HepG2 (cell line): Measurements from ENCODE around the gene SLX4. TPM values are rescaled to one million over a fixed set of nuclear protein-coding genes. Genes with fewer than 3 reads are reported as not detected.

ENCODE experiments used
- MIER3 ChIP-seq: IDR thresholded peaks from 2 replicates; pipeline ENCODE4 v1.6.1; 2016; ENCODE audit warnings: missing compliant biosample characterization, borderline replicate concordance
- MYNN ChIP-seq: sonication (generic); formaldehyde crosslinking; IDR thresholded peaks from 2 replicates; pipeline ENCODE4 v1.4.0; 2020; ENCODE audit warnings: mild to moderate bottlenecking, low read depth, missing genetic modification reagents
- NAIF1 ChIP-seq: sonication (generic); formaldehyde crosslinking; IDR thresholded peaks from 2 replicates; pipeline ENCODE4 v1.5.0; 2020; ENCODE audit warnings: mild to moderate bottlenecking, missing genetic modification reagents, borderline replicate concordance
- ZBTB20 ChIP-seq: sonication (generic); formaldehyde crosslinking; IDR thresholded peaks from 2 replicates; pipeline ENCODE4 v1.8.1; 2023; ENCODE audit warnings: missing genetic modification reagents, low read depth, mild to moderate bottlenecking, borderline replicate concordance
- ZNF451 ChIP-seq: sonication (generic); formaldehyde crosslinking; IDR thresholded peaks from 2 replicates; pipeline ENCODE4 v1.5.0; 2020; ENCODE audit warnings: mild to moderate bottlenecking, missing genetic modification reagents
- polyA plus RNA-seq, 8 experiments: library from polyadenylated mRNA; depleted of rRNA in 3 of 8; stranded (reverse) in 7 of 8; unstranded in 1 of 8; fragments of >200 nt; fragmentation: Illumina TruSeq in 4 of 8; extraction: Trizol in 4 of 8; gene quantifications; 2 replicates each; pipeline versions ENCODE4 v1.2.1 to v1.2.3, GENCODE V29; 2011 to 2016; ENCODE audit warnings: low read depth in 4 of 8, missing spikeins in 1 of 8, mixed read lengths in 1 of 8; ENCODE audit not compliant: insufficient read depth in 1 of 8
- total RNA-seq, 5 experiments: library from RNA; depleted of rRNA; stranded (reverse); fragments of >200 nt; fragmentation: Illumina TruSeq; extraction: Trizol; gene quantifications; 2 replicates each; pipeline ENCODE4 v1.2.3, GENCODE V29; 2016; ENCODE audit warnings: low read depth in 1 of 5
- TF ChIP-seq, protein P1 (sequence below): sonication (generic); formaldehyde crosslinking; IDR thresholded peaks from 2 replicates; pipeline ENCODE4 v1.8.1; 2023; ENCODE audit warnings: mild to moderate bottlenecking, missing genetic modification reagents
- TF ChIP-seq, protein P2 (sequence below): sonication (generic); formaldehyde crosslinking; IDR thresholded peaks from 2 replicates; pipeline ENCODE4 v1.8.0; 2023; ENCODE audit warnings: mild to moderate bottlenecking, missing genetic modification reagents
- TF ChIP-seq, protein P3 (sequence below): sonication (generic); formaldehyde crosslinking; IDR thresholded peaks from 2 replicates; pipeline ENCODE4 v1.4.0; 2020; ENCODE audit warnings: missing genetic modification reagents, mild to moderate bottlenecking, borderline replicate concordance
- TF ChIP-seq, protein P4 (sequence below), 2 experiments: sonication (generic) in 1 of 2; formaldehyde crosslinking in 1 of 2; IDR thresholded peaks; 2 replicates each; pipeline versions ENCODE4 v1.4.0 to v1.6.1; 2016 to 2020; ENCODE audit warnings: borderline replicate concordance in 1 of 2, low read depth in 1 of 2, mild to moderate bottlenecking in 1 of 2, missing genetic modification reagents in 1 of 2
- TF ChIP-seq, protein P5 (sequence below): sonication (generic); formaldehyde crosslinking; conservative IDR thresholded peaks from 2 replicates; pipeline ENCODE4 v1.8.0; 2022; ENCODE audit warnings: missing genetic modification reagents

SLX4 gene
- total and polyA plus RNA-seq, 2 of the 13 experiments (the other 11 are each of a cell fraction or from before 2014, with no cell fraction given), result 1.1 to 3.6 TPM

DNA sequence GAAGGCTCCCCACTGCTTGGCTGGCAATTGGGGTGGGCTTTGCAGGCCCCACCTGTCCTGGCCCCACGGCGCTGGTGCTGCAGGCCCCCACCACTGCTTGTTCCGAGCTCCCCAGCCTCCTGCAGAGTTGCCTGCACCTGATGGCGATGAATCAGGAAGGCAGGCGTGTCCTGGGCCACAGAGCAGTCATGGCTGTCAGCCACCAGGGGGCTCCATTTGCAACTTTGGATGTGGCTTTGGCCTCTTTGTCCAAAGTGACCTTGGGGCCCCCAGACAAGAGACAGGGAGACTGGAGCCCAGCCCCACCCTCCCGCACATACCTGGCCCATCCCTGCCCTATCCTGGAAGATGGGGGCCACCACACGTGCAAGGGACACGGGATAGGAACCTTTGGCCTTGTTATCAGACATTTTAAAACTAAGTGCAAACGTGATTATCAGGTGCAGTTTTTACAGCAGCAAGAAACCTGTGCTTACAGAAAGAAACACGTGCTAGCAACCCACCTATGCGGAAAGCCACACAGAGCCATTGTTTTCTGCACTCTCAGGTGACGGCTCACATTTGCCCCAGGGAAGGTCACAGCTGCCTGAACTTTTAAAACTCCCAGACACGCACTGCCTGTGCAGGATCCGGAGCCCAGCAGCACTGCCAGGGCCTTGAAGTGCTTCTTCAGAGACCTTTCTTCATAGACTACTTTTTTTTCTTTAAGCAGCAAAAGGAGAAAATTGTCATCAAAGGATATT lies 43.0 kb upstream of the SLX4 start, which contains the start of gene DNASE1 (continued):
- TF ChIP-seq MIER3 (CRISPR knock-in tag), result peak; percentile 38; the same call in 1 of the 2 replicates
- TF ChIP-seq, protein P1, sequence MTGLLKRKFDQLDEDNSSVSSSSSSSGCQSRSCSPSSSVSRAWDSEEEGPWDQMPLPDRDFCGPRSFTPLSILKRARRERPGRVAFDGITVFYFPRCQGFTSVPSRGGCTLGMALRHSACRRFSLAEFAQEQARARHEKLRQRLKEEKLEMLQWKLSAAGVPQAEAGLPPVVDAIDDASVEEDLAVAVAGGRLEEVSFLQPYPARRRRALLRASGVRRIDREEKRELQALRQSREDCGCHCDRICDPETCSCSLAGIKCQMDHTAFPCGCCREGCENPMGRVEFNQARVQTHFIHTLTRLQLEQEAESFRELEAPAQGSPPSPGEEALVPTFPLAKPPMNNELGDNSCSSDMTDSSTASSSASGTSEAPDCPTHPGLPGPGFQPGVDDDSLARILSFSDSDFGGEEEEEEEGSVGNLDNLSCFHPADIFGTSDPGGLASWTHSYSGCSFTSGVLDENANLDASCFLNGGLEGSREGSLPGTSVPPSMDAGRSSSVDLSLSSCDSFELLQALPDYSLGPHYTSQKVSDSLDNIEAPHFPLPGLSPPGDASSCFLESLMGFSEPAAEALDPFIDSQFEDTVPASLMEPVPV (CRISPR knock-in tag), result no peak
- TF ChIP-seq, protein P2, sequence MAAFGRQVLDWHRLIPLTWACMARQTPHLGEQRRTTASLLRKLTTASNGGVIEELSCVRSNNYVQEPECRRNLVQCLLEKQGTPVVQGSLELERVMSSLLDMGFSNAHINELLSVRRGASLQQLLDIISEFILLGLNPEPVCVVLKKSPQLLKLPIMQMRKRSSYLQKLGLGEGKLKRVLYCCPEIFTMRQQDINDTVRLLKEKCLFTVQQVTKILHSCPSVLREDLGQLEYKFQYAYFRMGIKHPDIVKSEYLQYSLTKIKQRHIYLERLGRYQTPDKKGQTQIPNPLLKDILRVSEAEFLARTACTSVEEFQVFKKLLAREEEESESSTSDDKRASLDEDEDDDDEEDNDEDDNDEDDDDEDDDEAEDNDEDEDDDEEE (CRISPR knock-in tag), result 0 out of 2 replicates have a peak, but pooled peaks have one; percentile 28
- TF ChIP-seq ZBTB20 (CRISPR knock-in tag), result peak; percentile 42; the same call in 1 of the 2 replicates
- TF ChIP-seq, protein P3, sequence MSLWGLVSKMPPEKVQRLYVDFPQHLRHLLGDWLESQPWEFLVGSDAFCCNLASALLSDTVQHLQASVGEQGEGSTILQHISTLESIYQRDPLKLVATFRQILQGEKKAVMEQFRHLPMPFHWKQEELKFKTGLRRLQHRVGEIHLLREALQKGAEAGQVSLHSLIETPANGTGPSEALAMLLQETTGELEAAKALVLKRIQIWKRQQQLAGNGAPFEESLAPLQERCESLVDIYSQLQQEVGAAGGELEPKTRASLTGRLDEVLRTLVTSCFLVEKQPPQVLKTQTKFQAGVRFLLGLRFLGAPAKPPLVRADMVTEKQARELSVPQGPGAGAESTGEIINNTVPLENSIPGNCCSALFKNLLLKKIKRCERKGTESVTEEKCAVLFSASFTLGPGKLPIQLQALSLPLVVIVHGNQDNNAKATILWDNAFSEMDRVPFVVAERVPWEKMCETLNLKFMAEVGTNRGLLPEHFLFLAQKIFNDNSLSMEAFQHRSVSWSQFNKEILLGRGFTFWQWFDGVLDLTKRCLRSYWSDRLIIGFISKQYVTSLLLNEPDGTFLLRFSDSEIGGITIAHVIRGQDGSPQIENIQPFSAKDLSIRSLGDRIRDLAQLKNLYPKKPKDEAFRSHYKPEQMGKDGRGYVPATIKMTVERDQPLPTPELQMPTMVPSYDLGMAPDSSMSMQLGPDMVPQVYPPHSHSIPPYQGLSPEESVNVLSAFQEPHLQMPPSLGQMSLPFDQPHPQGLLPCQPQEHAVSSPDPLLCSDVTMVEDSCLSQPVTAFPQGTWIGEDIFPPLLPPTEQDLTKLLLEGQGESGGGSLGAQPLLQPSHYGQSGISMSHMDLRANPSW (CRISPR knock-in tag), result no peak
- TF ChIP-seq, protein P4, sequence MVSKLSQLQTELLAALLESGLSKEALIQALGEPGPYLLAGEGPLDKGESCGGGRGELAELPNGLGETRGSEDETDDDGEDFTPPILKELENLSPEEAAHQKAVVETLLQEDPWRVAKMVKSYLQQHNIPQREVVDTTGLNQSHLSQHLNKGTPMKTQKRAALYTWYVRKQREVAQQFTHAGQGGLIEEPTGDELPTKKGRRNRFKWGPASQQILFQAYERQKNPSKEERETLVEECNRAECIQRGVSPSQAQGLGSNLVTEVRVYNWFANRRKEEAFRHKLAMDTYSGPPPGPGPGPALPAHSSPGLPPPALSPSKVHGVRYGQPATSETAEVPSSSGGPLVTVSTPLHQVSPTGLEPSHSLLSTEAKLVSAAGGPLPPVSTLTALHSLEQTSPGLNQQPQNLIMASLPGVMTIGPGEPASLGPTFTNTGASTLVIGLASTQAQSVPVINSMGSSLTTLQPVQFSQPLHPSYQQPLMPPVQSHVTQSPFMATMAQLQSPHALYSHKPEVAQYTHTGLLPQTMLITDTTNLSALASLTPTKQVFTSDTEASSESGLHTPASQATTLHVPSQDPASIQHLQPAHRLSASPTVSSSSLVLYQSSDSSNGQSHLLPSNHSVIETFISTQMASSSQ (IDR thresholded peaks at IDR 0.05; ENCODE audit: low read depth), result no peak
- TF ChIP-seq, protein P4 (CRISPR knock-in tag; IDR thresholded peaks at IDR 0.05; ENCODE audit: borderline replicate concordance), result peak; percentile 45; the same call in 1 of the 2 replicates
- TF ChIP-seq ZNF451 (CRISPR knock-in tag), result peak; percentile 53; the same call in 1 of the 2 replicates
- TF ChIP-seq, protein P5, sequence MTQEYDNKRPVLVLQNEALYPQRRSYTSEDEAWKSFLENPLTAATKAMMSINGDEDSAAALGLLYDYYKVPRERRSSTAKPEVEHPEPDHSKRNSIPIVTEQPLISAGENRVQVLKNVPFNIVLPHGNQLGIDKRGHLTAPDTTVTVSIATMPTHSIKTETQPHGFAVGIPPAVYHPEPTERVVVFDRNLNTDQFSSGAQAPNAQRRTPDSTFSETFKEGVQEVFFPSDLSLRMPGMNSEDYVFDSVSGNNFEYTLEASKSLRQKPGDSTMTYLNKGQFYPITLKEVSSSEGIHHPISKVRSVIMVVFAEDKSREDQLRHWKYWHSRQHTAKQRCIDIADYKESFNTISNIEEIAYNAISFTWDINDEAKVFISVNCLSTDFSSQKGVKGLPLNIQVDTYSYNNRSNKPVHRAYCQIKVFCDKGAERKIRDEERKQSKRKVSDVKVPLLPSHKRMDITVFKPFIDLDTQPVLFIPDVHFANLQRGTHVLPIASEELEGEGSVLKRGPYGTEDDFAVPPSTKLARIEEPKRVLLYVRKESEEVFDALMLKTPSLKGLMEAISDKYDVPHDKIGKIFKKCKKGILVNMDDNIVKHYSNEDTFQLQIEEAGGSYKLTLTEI, result no peak
- TF ChIP-seq NAIF1 (CRISPR knock-in tag), result no peak
- TF ChIP-seq MYNN (CRISPR knock-in tag), result no peak
